Measurements from ENCODE around the gene NT5C2.

- TF ChIP-seq CTCF (IDR thresholded peaks at IDR 0.05) (no peak), POLR2A (IDR thresholded peaks at IDR 0.05) (no peak)
Measured at GRCh38 chr10:103198648-103199047, 5.6 kb upstream of the NT5C2 start.

Measured in testis (tissue), 2 donors.